Endothelial cell of umbilical vein (primary cell): ENCODE results near the gene SH3GLB2. TPM values are rescaled to one million over a fixed set of nuclear protein-coding genes. Genes with fewer than 3 reads are reported as not detected.

ENCODE experiments used
- BruUV-seq: library from RNA; stranded (reverse); fragments of 400-500 nt; replicated peaks from 2 replicates; lab custom pipeline; 2021; lab: Mats Ljungman, UMichigan
- CTCF ChIA-PET: fragments of 300-600, 350-600 bp; sonication (Branson Sonifier 250); formaldehyde crosslinking; loops from one replicate; lab custom pipeline; 2021; ENCODE audit warnings: antibody characterized with exemption, inconsistent platforms; lab: Charles Lee
- POLR2A ChIA-PET: fragments of 300-600, 350-600 bp; sonication (Branson Sonifier 250); formaldehyde crosslinking; loops from one replicate; lab custom pipeline; 2021; ENCODE audit warnings: antibody characterized with exemption, inconsistent platforms; lab: Charles Lee
- DNase-seq: peaks from one replicate; pipeline ENCODE4 v3.0.0-alpha.2; 2011; ENCODE audit warnings: low read depth, low spot score
- FAIRE-seq: peaks from 2 replicates; lab custom pipeline; 2011; peaks lifted over from hg19 to GRCh38; lab: Jason Lieb, UNC
- H2AFZ ChIP-seq: 2 replicates; pipeline ENCODE4 v1.6.0; 2012; ENCODE audit warnings: low read depth, low read length, control low read depth, inconsistent platforms
- H3K27ac ChIP-seq: 2 replicates; pipeline ENCODE4 v1.5.1; 2011; ENCODE audit warnings: low read depth, mild to moderate bottlenecking, control low read depth, low read length, moderate library complexity; ENCODE audit not compliant: insufficient read depth
- H3K27me3 ChIP-seq, 2 experiments: 2 replicates each; pipeline versions ENCODE4 v1.6.0 to v1.6.1; 2011; ENCODE audit warnings: low read length in 2 of 2, mixed read lengths in 1 of 2; ENCODE audit not compliant: control insufficient read depth in 2 of 2, insufficient read depth in 2 of 2
- H3K36me3 ChIP-seq, 2 experiments: 2 replicates in 1 of 2; 3 replicates in 1 of 2; pipeline ENCODE4 v1.5.1; 2011; ENCODE audit warnings: low read length in 2 of 2, mild to moderate bottlenecking in 1 of 2, moderate library complexity in 1 of 2; ENCODE audit not compliant: control insufficient read depth in 2 of 2, insufficient read depth in 2 of 2; ENCODE audit errors: extremely low read depth in 1 of 2
- H3K4me1 ChIP-seq: 3 replicates; pipeline ENCODE4 v1.5.1; 2011; ENCODE audit warnings: mild to moderate bottlenecking, low read length; ENCODE audit not compliant: control insufficient read depth, insufficient read depth; ENCODE audit errors: extremely low read depth
- H3K4me2 ChIP-seq: 2 replicates; pipeline ENCODE4 v1.6.1; 2011; ENCODE audit warnings: low read length, control low read depth, mixed read lengths; ENCODE audit not compliant: insufficient read depth
- H3K4me3 ChIP-seq, 3 experiments: fragments of 200-600 bp in 1 of 3; sonication (generic), shearing (Covaris generic) in 1 of 3; replicated peaks in 1 of 3; 2 replicates each; pipeline ENCODE4 v1.5.1; 2011 to 2016; ENCODE audit warnings: control low read depth in 3 of 3, low read length in 3 of 3, mild to moderate bottlenecking in 2 of 3, inconsistent platforms in 1 of 3, low read depth in 1 of 3, moderate library complexity in 1 of 3; ENCODE audit not compliant: insufficient read depth in 1 of 3
- H3K79me2 ChIP-seq: 2 replicates; pipeline ENCODE4 v1.6.0; 2012; ENCODE audit warnings: low read length, inconsistent platforms; ENCODE audit not compliant: control insufficient read depth, insufficient read depth
- H3K9ac ChIP-seq: replicated peaks from 2 replicates; pipeline ENCODE3; 2011; ENCODE audit warnings: low read length, control low read depth; ENCODE audit not compliant: insufficient read depth; ENCODE audit errors: extremely low read depth
- H3K9me1 ChIP-seq: replicated peaks from 3 replicates; pipeline ENCODE4 v1.6.0; 2011; ENCODE audit warnings: mild to moderate bottlenecking, low read length; ENCODE audit not compliant: control insufficient read depth, insufficient read depth; ENCODE audit errors: extremely low read depth
- H3K9me3 ChIP-seq: replicated peaks from 2 replicates; pipeline ENCODE4 v1.5.1; 2012; ENCODE audit warnings: low read length, inconsistent platforms; ENCODE audit not compliant: control insufficient read depth, insufficient read depth
- H4K20me1 ChIP-seq: replicated peaks from 2 replicates; pipeline ENCODE3; 2011; ENCODE audit warnings: mild to moderate bottlenecking, low read length; ENCODE audit not compliant: control insufficient read depth, insufficient read depth; ENCODE audit errors: extremely low read depth
- CTCF ChIP-seq, 2 donors: IDR thresholded peaks; 1 replicate in 1 of 2; 2 replicates in 1 of 2; pipeline ENCODE4 v1.5.1; 2011; ENCODE audit warnings: low read length in 2 of 2, mild to moderate bottlenecking in 2 of 2, moderate library complexity in 2 of 2, control low read depth in 1 of 2, inconsistent platforms in 1 of 2, low read depth in 1 of 2; ENCODE audit not compliant: insufficient read depth in 1 of 2; ENCODE audit errors: extremely low read depth in 1 of 2
- EZH2 ChIP-seq: IDR thresholded peaks from 2 replicates; pipeline ENCODE4 v1.6.1; 2012; ENCODE audit warnings: borderline replicate concordance, low read depth, mild to moderate bottlenecking, moderate library complexity, low read length, inconsistent platforms; ENCODE audit not compliant: severe bottlenecking
- FOS ChIP-seq: IDR thresholded peaks from 2 replicates; pipeline ENCODE4 v1.6.1; 2011; ENCODE audit warnings: mild to moderate bottlenecking, low read length, moderate library complexity, borderline replicate concordance; ENCODE audit not compliant: insufficient read depth
- GATA2 ChIP-seq: IDR thresholded peaks from 2 replicates; pipeline ENCODE4 v1.7.0; 2011; ENCODE audit warnings: low read depth, mild to moderate bottlenecking, moderate library complexity, mixed read lengths, low read length; ENCODE audit not compliant: insufficient read length, insufficient read depth
- JUN ChIP-seq: IDR thresholded peaks from 2 replicates; pipeline ENCODE4 v1.6.1; 2011; ENCODE audit warnings: borderline replicate concordance, low read depth; ENCODE audit not compliant: insufficient read length, insufficient read depth
- MAX ChIP-seq: IDR thresholded peaks from 2 replicates; pipeline ENCODE4 v1.6.1; 2011; ENCODE audit not compliant: insufficient read depth, insufficient read length
- MYC ChIP-seq: IDR thresholded peaks from one replicate; pipeline ENCODE4 v1.6.1; 2011; ENCODE audit warnings: mild to moderate bottlenecking, low read depth, low read length
- POLR2A ChIP-seq: IDR thresholded peaks from 2 replicates; pipeline ENCODE4 v1.6.1; 2012; ENCODE audit warnings: low read depth, mild to moderate bottlenecking, control low read depth, low read length
- POLR2AphosphoS5 ChIP-seq: IDR thresholded peaks from 2 replicates; pipeline ENCODE4 v1.6.1; 2012; ENCODE audit warnings: low read depth, mild to moderate bottlenecking, control low read depth, low read length, moderate library complexity; ENCODE audit not compliant: insufficient read depth
- dilution Hi-C: fragments of 300-500 bp; cut with MboI; formaldehyde crosslinking; loops from one replicate; pipeline ENCODE4 v1.15.0; 2019; ENCODE audit warnings: low sequenced_read_pairs; ENCODE audit not compliant: extremely low pct_ligation_motif_present
- intact Hi-C: fragments of 100-400 bp; cut with micrococcal nuclease; formaldehyde crosslinking; loops from one replicate; pipeline ENCODE4 v1.10.0; 2022
- polyA plus RNA-seq, 4 experiments: library from polyadenylated mRNA; depleted of rRNA in 3 of 4; stranded (reverse) in 3 of 4; unstranded in 1 of 4; fragments of >200 nt; gene quantifications; 2 replicates each; pipeline versions ENCODE4 v1.2.1 to v1.2.3, GENCODE V29; 2011 to 2012; ENCODE audit warnings: missing spikeins in 1 of 4
- total RNA-seq: library from RNA; stranded (reverse); gene quantifications from 2 replicates; pipeline ENCODE4 v1.2.3, GENCODE V29; 2021

SH3GLB2 gene
- total and polyA plus RNA-seq, 2 donors (not counting 3 experiments of a cell fraction or from before 2014, with no cell fraction given): 58.8 to 77.5 TPM

- CTCF ChIA-PET: interaction anchor here (0.8 to 2.5 kb wide), 2 partner anchors 16 to 18 kb away, joined by 3 to 8 read pairs; no protein-coding TSS in a partner anchor
- no TSS peak for BruUV-seq
- DNase-seq: no peak
- FAIRE-seq: no peak
- Histone ChIP-seq H3K4me3 (no peak overlapping the region), H3K9me1 (no peaks in the 10 kb centered on the region), H3K27me3 (no peaks in the 10 kb centered on the region), H3K4me2 (no peak overlapping the region), H3K9me3 (no peaks in the 10 kb centered on the region), H3K4me1 (peaks cover 7% of the 10 kb centered on the region), H3K79me2 (peaks cover 27% of the 10 kb centered on the region), H3K9ac (no peak overlapping the region), H3K36me3 (no peaks in the 10 kb centered on the region), H3K27ac (no peak overlapping the region), H4K20me1 (no peaks in the 10 kb centered on the region), H2AFZ (no peak overlapping the region)
- intact Hi-C loops (loop anchor here (2.0 to 10.0 kb wide), 2 partner anchors 25 to 289 kb away; no protein-coding TSS in a partner anchor), dilution Hi-C loops (no loop called here)
- no peak for TF ChIP-seq JUN
- POLR2A ChIA-PET: no interaction called here
These were observed 4.3 kb downstream of the SH3GLB2 start for GRCh38 chr9:129023908-129024233.

GRCh38 chr9:129023036-129023907 lies 4.9 kb downstream of the SH3GLB2 start:
- ChIA-PET CTCF (interaction anchor here (0.8 to 2.5 kb wide), 3 partner anchors 16 to 193 kb away, joined by 3 to 8 read pairs (median 3); partner anchors contain the start of gene SPOUT1), POLR2A (no interaction called here)
- H3K4me3 ChIP-seq: no peak overlapping the region
- no peaks in the 10 kb centered on the region for H3K9me3 ChIP-seq
- no peak for FAIRE-seq
- no peak for DNase-seq
- TF ChIP-seq FOS: no peak
- no peak for TF ChIP-seq MAX
- TF ChIP-seq MYC: no peak
- TF ChIP-seq CTCF (IDR thresholded peaks at IDR 0.05; ENCODE audit: extremely low read depth in 1 of 2, insufficient read depth in 1 of 2, low read depth in 1 of 2, low read length in 2 of 2): no peak
- TF ChIP-seq POLR2A: no peak
- TF ChIP-seq POLR2AphosphoS5: no peak
- TF ChIP-seq GATA2: no peak
- TF ChIP-seq EZH2: no peak
- TF ChIP-seq JUN: no peak
- intact Hi-C loops (loop anchor here (2.0 to 10.0 kb wide), 2 partner anchors 24 to 288 kb away; no protein-coding TSS in a partner anchor), dilution Hi-C loops (no loop called here)
- H3K27ac ChIP-seq: no peak overlapping the region
- no peaks in the 10 kb centered on the region for H3K27me3 ChIP-seq
- H2AFZ ChIP-seq: no peak overlapping the region
- peaks cover 7% of the 10 kb centered on the region for H3K4me1 ChIP-seq
- H4K20me1 ChIP-seq: no peaks in the 10 kb centered on the region
- H3K4me2 ChIP-seq: no peak overlapping the region
- no peak overlapping the region for H3K9ac ChIP-seq
- H3K79me2 ChIP-seq: peaks cover 27% of the 10 kb centered on the region
- no peaks in the 10 kb centered on the region for H3K36me3 ChIP-seq
- BruUV-seq: no TSS peak
- no peaks in the 10 kb centered on the region for H3K9me1 ChIP-seq
